ENCODE measurements around the gene NUMBL. TPM values are rescaled to one million over a fixed set of nuclear protein-coding genes. Genes with fewer than 3 reads are reported as not detected.

The NUMBL gene
- total RNA-seq, 4 donors from 2014 or later, result 28.2 to 51.7 (median 41.5) TPM

DNA sequence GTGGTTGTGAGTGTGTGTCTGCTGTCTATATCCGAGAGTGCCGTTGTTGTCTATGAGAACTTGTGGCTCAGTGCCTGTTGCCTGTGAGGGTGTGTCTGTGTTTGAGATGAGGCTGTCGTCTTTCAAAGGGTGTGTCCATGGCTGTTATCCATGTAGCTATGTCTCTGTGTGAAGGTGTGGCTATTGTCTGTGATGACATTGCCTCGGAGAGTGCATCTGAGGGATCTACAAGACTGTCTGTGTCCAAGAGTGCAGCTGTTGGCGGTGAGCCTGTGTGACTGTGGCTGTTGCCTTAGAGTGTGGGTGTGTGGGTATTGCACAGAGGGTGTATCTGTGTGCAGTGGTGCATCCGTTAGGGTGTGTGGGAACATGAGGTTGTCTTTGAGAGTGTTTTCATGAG is 4.9 kb downstream of the NUMBL start:
- intact Hi-C loops (cut with DNase I), result no loop called here
- Histone ChIP-seq H3K36me3 (peaks cover 32 to 67% (median 63%) of the 10 kb centered on the region in 4 donors), H3K27ac (replicated peaks in 1 of 4) (no peak overlapping the region), H3K4me1 (peaks cover 6 to 37% (median 35%) of the 10 kb centered on the region in 4 donors), H3K9me3 (no peaks in the 10 kb centered on the region), H3K27me3 (no peaks in the 10 kb centered on the region), H3K4me3 (no peak overlapping the region)
- WGBS, result 70% methylated on average over 6 of the region's 6 CpGs
- TF ChIP-seq POLR2AphosphoS5 (IDR thresholded peaks at IDR 0.05), result no peak
- no peak for TF ChIP-seq POLR2A (IDR thresholded peaks at IDR 0.05; ENCODE audit: low read depth)
- TF ChIP-seq, protein P1, sequence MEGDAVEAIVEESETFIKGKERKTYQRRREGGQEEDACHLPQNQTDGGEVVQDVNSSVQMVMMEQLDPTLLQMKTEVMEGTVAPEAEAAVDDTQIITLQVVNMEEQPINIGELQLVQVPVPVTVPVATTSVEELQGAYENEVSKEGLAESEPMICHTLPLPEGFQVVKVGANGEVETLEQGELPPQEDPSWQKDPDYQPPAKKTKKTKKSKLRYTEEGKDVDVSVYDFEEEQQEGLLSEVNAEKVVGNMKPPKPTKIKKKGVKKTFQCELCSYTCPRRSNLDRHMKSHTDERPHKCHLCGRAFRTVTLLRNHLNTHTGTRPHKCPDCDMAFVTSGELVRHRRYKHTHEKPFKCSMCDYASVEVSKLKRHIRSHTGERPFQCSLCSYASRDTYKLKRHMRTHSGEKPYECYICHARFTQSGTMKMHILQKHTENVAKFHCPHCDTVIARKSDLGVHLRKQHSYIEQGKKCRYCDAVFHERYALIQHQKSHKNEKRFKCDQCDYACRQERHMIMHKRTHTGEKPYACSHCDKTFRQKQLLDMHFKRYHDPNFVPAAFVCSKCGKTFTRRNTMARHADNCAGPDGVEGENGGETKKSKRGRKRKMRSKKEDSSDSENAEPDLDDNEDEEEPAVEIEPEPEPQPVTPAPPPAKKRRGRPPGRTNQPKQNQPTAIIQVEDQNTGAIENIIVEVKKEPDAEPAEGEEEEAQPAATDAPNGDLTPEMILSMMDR (IDR thresholded peaks at IDR 0.05), result no peak
- TF ChIP-seq EP300 (IDR thresholded peaks at IDR 0.05), result no peak
- DNase-seq (ENCODE audit: extremely low spot score), result no peak

DNA sequence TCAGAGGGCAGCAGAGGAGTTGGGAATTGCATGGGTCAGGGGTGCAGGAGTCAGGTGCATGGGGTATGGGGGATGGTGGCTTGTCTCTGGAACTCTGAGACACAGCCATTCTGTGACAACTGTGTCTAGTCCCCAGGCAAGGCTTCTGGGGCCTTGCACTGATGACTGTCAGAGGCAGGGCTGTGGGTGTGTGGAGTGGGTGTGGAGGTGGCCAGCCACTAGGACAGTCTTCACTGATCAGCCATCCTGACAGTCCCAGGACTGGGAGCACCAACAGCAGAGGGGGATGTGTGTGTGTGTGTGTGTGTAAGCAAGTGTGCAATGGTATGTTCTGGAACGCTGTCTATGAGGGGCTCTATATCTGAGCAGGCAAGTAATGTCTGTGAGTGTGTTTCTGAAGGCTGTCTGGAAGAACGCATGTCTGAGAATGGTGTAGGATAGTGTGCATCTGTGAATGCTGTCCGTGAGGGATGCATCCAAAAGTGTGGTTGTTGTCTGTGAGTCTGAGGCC is 5.4 kb downstream of the NUMBL start:
- no peak for DNase-seq (ENCODE audit: extremely low spot score)
- Histone ChIP-seq H3K4me3 (no peak overlapping the region), H3K27ac (replicated peaks in 1 of 4) (no peak overlapping the region), H3K9me3 (no peaks in the 10 kb centered on the region), H3K36me3 (peaks cover 37 to 72% (median 68%) of the 10 kb centered on the region in 4 donors), H3K27me3 (no peaks in the 10 kb centered on the region), H3K4me1 (peaks cover 6 to 35% (median 32%) of the 10 kb centered on the region in 4 donors)
- WGBS, result 92% methylated on average over 3 of the region's 3 CpGs
- TF ChIP-seq EP300 (IDR thresholded peaks at IDR 0.05), result no peak
- no peak for TF ChIP-seq POLR2AphosphoS5 (IDR thresholded peaks at IDR 0.05)
- TF ChIP-seq, protein P1 (IDR thresholded peaks at IDR 0.05), result no peak
- TF ChIP-seq POLR2A (IDR thresholded peaks at IDR 0.05; ENCODE audit: low read depth), result no peak
- intact Hi-C loops (cut with DNase I), result no loop called here

DNA sequence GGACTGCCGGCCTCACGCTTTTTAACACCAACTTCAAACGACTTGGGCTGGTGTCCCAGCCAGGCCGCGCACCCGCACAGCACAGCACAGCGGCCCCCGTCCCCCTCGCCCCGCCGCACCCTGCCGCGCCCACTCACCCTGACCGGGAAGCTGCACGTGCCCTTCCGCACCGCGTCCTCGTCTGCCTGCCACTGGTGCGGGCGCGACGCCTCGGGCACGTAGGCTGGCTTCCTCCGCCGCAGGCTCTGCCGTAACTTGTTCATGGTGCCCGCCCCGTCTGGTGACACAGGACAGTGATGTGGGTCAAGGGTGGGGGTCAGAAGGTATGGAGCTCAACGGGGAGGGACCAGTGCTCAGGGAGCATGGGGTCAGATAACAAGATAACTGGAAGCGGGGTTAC is 6.2 kb downstream of the NUMBL start:
- H3K27me3 ChIP-seq, result no peaks in the 10 kb centered on the region
- intact Hi-C loops (cut with DNase I), result no loop called here
- no peak for DNase-seq (ENCODE audit: extremely low spot score)
- no peak for TF ChIP-seq POLR2A (IDR thresholded peaks at IDR 0.05; ENCODE audit: low read depth)
- TF ChIP-seq, protein P1 (IDR thresholded peaks at IDR 0.05), result no peak
- TF ChIP-seq EP300 (IDR thresholded peaks at IDR 0.05), result no peak
- TF ChIP-seq POLR2AphosphoS5 (IDR thresholded peaks at IDR 0.05), result no peak
- H3K9me3 ChIP-seq, result no peaks in the 10 kb centered on the region
- peaks cover 3 to 27% (median 24%) of the 10 kb centered on the region in 4 donors for H3K4me1 ChIP-seq
- H3K27ac ChIP-seq (replicated peaks in 1 of 4), result no peak overlapping the region
- H3K36me3 ChIP-seq, result peaks cover 43 to 80% (median 76%) of the 10 kb centered on the region in 4 donors
- 94% methylated on average over 32 of the region's 32 CpGs for WGBS
- no peak overlapping the region for H3K4me3 ChIP-seq

DNA sequence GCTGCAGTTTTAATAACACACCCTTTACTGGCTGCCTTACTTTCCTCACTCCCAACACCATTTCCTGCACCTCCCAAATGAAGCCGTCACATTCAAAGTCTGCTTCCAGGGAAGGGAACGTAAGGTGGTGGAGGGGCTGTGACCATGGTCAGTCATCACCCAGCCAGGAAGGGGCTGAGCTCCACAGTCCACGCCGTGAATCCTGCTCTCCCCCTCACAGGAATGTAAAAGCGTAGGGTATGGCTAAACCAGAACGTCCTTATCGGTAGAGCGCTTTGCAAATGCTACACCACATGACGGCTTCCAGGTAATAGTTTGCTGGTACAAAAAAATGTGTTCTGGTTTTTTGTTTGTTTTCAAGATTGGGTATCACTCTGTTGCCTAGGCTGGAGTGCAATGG is 7.0 kb downstream of the NUMBL start:
- intact Hi-C loops (cut with DNase I), result no loop called here
- H3K27ac ChIP-seq (replicated peaks in 1 of 4), result no peak overlapping the region
- no peaks in the 10 kb centered on the region for H3K27me3 ChIP-seq
- H3K4me3 ChIP-seq, result no peak overlapping the region
- DNase-seq (ENCODE audit: extremely low spot score), result no peak
- H3K9me3 ChIP-seq, result no peaks in the 10 kb centered on the region
- peaks cover 0 to 19% (median 16%) of the 10 kb centered on the region in 4 donors for H3K4me1 ChIP-seq
- WGBS, result 80% methylated on average over 9 of the region's 9 CpGs
- no peak for TF ChIP-seq EP300 (IDR thresholded peaks at IDR 0.05)
- no peak for TF ChIP-seq POLR2A (IDR thresholded peaks at IDR 0.05; ENCODE audit: low read depth)
- TF ChIP-seq, protein P1 (IDR thresholded peaks at IDR 0.05), result no peak
- no peak for TF ChIP-seq POLR2AphosphoS5 (IDR thresholded peaks at IDR 0.05)
- peaks cover 52 to 88% (median 84%) of the 10 kb centered on the region in 4 donors for H3K36me3 ChIP-seq

Measured in esophagus muscularis mucosa (tissue), 4 donors.